Cardiac fibroblast (primary cell): ENCODE measurements around the gene NUDT7.

Source experiments
- DNase-seq, 2 donors: peaks; one replicate each; pipeline versions ENCODE4 v3.0.0 to v3.0.0-alpha.2; 2010; ENCODE audit warnings: low read depth in 2 of 2
- H3K4me3 ChIP-seq, 2 donors: replicated peaks in 1 of 2; 1 replicate in 1 of 2; 2 replicates in 1 of 2; pipeline ENCODE4 v1.5.1; 2011; ENCODE audit warnings: low read depth in 2 of 2, low read length in 2 of 2, mild to moderate bottlenecking in 2 of 2, moderate library complexity in 1 of 2
- CTCF ChIP-seq: IDR thresholded peaks from one replicate; pipeline ENCODE4 v1.5.1; 2011; ENCODE audit warnings: low read depth, mild to moderate bottlenecking, low read length, inconsistent platforms

Gene NUDT7

GRCh38 chr16:77758046-77758445 is 35.7 kb downstream of the NUDT7 start:
- no peak for TF ChIP-seq CTCF
- no peak for DNase-seq

GRCh38 chr16:77758508-77758907 is 36.2 kb downstream of the NUDT7 start:
- DNase-seq, result no peak
- no peak for TF ChIP-seq CTCF

More at GRCh38 chr16:77758046-77758445, 35.7 kb downstream of the NUDT7 start:
- no peak overlapping the region for H3K4me3 ChIP-seq

GRCh38 chr16:77759201-77759600 is 36.9 kb downstream of the NUDT7 start:
- no peak for DNase-seq
- no peak overlapping the region for H3K4me3 ChIP-seq
- no peak for TF ChIP-seq CTCF

More at GRCh38 chr16:77758508-77758907, 36.2 kb downstream of the NUDT7 start:
- no peak overlapping the region for H3K4me3 ChIP-seq

DNA sequence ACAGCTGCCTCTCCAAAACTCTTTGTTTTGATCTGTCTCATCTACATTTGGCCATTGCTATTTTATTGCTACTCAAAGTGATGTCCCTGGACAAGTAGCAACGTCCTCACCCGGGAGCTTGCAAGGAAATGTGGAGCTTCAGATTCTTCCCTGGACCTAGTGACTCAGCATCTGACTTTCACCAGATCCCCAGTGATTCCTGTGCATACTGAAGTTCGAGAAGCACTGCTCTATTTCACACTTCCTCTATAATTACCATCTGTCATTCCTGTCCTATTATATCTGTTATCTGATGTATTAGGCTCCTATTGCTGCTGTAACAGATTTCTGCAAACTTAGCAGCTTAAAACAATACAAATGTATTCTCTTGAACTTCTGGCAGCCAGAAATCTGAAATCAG is 37.5 kb downstream of the NUDT7 start:
- DNase-seq, result no peak
- H3K4me3 ChIP-seq, result no peak overlapping the region
- no peak for TF ChIP-seq CTCF

DNA sequence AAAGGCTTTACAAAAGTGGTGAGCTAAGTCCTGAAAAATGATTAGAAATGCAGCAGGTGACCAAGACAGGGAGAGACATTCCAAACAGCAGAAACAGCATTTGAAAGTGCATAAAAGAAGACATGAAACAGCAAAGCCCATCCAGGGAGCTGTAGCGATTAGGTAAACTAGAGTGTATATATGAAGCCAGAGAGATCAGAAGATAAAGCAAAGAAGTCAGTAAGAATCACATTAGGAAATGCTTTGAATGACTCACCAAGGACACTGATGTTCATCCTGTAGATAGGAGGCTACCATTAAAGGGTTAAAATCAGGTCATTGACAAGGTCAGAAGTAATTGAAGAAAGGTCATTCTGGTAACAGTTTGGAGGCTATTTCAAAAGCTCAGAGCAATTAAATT is 38.5 kb downstream of the NUDT7 start:
- no peak for TF ChIP-seq CTCF
- H3K4me3 ChIP-seq, result no peak overlapping the region
- DNase-seq, result no peak

DNA sequence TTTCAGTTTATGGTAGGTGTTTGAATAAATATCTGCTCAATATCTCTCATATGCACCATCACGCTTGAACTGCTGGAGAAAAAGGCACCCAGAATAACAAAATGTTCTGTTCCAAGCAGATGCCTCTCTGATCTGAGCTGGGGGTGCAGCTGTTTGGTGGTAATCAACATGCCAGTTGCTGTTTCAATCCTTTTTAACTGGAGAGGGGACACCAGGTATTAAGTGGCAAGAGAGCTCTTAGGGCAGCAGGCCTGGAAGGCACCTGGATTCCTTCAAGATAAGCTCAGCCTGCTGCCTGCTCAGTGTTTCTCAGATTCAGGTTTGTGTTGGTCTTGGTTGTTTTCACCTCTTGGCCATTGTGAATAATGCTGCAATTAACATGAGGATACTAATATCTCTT is 38.9 kb downstream of the NUDT7 start:
- no peak overlapping the region for H3K4me3 ChIP-seq
- TF ChIP-seq CTCF, result no peak
- DNase-seq, result no peak

DNA sequence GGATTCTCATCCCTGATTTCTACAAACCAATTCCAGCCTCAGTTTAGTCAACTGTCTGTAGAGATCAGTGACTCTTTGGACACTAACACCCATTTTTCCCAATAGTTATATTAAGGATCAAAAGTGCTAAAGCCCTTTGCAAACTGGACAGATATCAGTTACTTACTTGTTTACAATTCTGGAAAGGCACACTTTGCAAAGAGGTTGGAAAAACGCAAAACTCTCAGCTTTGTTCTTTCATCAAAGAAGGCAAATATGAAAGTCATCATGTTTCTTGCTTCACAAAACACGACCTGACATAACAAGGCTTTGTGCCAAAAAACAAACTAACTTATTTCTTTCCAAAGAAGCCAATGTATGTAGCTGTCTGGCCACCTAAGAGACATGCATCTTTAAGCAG is 39.9 kb downstream of the NUDT7 start:
- no peak for TF ChIP-seq CTCF
- no peak for DNase-seq
- no peak overlapping the region for H3K4me3 ChIP-seq
